ENCODE measurements around the gene TFAP2A.

TFAP2A gene

DNA sequence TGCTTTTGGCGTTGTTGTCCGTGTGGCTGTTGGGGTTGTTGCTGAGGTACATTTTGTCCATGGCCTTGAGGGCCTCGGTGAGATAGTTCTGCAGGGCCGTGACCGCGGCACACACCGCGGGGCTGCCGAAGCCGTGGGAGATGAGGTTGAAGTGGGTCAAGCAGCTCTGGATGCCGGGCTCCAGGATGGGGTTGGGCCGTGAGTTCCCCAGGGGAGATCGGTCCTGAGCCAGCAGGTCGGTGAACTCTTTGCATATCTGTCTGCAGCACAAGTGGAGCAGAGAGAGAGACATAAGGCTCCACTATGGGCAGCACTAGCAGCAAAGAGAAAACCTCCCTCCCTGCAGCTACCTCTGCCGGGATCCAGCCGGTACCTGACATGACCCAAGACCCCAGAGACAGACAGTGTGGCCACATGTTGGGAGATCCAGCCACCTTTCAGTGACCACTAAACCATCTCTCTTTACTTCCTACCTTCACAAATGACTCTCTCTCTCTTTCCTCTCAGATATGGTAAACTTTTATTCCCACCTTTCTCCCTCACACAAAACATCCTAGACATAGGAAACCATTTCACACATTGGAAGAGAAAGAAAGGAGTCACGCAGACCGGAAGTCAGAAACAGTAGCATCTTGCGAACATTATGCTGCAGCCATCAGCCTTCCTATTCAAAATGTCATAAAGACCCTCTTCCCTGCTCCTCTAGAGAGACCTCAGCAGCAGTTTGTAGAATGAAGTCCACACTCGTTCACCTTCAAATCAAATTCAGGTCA, 16.2 kb downstream of the TFAP2A start:
- no peak for DNase-seq

DNA sequence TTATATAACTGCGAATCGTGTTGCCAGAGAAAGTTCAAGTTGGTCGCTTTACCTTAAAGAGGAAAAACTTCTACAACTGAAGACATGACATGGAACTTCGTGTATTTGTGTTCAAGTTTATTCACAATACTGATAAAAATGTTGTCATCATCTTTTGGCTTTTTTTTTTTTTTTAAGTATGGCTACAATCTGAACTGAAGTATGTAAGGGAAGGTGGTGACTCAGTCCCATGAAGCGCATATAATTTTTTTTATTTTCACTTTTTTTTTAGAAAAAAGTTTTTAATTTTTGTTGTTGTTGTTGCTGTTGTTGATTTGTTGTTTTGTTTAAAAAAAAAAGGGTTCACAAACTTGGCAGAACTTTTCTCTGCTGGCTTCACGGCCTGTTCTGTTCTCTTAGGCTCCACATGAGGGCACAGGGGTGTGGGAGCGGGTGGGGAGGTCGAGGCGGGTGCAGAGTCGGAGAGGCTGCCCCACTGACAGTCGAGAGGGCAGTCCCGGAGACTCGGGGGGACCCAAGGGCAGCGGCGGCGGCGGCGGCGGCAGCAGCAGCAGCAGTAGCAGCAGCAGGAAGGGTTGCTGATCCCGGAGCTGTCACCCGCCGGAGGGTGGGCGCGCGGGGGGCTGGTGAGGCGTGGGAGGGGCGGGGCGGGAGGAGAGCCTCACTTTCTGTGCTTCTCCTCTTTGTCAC, 17.0 kb downstream of the TFAP2A start:
- no peak for DNase-seq

DNA sequence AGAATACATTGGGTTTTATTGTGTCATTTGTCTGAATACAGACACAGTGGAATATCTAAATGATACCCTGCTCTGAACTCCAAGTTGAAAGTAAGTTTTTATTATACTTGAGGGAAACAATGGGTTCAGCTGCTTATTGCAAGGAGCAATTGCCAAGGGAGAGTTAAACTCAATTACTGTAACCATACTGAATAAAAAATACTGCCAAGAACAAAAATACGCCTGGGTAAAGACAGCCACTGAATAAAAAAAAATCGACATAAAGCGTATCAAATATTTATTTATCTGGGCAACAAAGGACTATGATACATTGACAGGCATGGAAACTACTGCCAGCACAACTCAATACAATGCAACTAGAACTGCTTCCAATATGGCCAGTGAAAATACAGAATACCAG, 18.1 kb downstream of the TFAP2A start:
- no peak for DNase-seq

DNA sequence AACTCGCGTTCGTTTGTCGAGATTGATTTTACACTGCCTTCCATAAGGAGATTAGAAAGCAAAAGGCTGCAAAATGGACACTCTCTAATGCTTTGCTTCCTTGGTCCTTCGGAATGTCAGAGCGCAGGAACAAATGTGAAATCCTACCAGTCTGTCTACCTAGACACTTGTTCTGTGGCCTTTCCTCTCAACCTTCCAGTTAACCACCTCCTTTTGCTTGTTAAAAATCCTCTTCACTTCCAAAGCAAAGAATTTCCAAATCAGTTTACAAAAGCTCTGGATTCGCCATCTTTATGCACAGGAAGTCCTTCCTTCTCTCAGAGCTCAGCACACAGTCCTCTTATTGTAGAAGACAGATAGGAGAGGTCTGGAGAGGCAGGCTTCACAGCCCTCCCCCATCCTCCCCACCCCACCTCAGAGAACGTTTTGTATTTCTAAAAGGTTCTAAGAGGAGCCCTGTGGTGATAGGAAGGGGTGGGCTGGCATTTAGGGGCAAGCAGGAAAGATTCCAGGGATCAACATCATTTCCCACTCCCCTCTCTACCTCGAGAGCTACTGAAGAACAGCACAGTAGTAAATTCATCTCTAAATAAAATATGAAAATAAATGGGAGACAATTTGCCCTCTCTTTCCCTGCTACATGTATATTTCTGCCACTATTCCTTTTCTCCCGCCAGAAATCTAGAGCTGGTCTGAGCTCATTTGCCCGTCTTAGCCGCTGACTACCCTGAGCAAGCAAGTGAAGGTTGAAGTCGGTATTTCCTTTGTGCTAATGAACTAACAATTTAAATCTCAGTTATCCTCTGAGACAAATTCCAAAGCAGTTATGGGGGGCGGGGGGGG, 18.9 kb downstream of the TFAP2A start:
- DNase-seq = no peak

DNA sequence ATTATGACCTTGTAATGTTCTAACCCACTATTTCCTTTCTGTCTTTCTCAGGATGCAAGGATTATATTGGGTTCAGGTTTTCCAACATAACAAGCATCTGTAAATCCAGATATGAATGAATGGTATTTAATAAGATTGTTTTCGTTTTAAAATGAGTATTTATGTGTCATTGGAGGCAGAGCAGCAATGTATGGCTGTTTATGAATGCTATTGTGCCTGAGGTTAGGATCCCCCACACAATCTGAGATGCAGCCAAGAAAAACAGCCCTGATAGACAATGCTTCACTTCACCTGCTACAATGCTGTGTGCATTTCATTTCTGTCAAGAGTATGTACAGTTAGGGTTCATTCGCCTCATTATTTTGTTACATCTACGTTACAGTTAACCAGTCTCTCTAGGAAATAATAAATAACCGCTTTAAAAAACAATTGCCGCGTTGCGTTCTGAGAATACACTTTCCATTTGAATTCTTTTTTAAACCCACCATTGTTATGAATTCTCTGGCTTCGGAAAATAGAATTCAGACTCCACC, 19.6 kb downstream of the TFAP2A start:
- no peak for DNase-seq

DNA sequence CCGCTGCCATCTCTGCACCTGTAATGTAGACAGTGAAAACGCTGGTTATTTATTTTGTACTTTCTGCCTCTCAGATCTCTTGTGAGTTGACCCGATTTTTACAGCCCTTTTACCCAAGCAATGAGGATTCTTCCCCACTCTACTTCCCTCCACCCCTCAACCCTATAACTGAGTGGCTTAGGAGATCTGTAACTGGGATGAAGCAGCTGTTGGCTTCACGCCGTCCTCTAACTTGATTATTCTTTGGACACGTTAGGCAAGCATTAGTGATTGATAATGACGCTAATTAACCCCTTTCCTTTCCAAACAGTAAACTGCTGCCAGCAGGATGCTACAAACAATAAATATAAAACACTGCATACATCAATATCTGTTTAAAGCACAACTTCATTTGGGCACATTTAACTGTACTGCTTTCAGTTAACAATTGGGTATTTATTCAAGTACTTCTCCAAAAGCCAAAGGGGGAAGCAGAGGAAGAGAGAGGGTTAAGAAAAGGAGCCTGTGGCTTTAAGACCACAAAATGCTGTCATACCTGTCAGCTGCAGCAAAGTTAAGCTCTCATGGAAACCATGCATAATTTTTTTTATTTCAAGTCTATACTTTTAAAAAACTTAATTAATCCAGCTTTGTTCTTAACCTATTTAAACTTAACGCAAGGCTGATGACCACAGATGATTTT, 21.2 kb downstream of the TFAP2A start:
- no peak for DNase-seq

DNA sequence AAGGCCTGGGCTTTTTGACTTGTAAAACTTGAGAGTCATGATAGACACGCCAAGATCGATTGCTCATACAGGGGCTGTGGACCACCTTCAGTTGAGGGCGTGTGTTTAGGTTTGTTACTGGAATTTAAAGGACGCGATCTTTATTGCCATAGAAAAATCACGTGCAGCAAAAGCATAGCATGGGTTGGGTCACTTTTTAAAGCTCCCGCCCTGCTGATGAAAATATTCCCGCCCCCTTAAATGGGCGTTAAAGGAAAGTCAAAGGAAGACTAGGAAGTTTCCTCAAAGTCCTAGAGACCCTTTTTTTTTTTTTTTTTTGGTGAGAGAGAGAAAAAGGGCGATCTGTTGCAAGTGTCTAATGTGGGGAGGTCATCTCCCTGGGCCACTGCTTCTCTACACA, 23.1 kb downstream of the TFAP2A start:
- DNase-seq = no peak

DNA sequence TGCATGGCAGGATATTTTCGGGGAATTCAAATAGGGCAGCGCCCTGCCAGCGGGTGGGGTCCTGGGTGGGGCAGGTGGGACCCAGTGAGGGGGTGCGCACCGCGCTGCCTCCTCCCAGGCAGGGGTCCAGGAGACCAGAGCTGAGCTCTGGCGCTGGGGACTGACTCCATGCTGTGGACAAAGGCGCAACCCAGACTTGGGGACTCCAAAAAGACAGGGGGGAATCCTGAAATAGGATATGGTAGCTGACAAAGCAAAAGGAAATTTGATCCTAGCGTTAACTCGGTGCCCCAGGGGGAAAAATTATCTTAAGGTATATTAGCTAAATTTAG, 23.6 kb downstream of the TFAP2A start:
- DNase-seq = no peak

DNA sequence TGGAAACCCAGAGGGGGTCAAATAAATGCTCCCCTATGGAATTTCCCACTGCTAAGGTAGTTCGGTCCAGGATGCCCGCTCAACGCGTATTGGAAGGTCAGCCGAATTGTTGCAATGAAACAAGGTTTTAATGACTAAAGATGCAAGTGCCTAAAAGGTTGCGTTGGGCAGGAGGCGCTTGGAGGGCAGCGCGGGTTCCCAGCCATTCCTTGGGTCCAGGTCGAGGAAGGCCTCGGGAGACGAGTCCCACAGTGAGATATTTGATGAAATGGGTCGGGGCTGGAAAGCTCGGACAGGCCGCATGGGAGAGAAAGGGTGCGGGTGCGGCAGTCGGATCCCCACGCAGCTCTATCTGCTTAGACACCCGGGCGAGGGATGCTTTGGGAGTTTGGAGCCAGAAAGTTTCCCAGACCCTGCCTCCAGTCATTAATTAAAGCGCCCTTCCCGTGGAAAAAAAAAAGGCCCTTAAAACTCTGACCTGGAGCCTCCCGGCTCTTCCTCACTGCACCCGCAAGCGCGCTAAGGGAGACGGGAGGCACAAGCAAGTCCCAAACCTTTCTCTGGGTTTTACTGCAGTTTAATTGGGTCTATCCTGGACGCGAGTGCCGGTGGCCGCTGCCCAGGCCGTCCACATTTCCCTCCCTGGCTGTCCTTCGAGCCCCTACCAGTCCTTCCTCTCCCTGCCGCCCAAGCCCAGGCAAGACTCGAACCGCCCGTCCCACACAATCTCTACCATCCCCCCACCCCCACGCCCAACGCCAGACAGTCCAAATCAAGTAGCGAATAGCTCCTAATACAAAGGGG, 24.2 kb downstream of the TFAP2A start:
- DNase-seq = no peak

DNA sequence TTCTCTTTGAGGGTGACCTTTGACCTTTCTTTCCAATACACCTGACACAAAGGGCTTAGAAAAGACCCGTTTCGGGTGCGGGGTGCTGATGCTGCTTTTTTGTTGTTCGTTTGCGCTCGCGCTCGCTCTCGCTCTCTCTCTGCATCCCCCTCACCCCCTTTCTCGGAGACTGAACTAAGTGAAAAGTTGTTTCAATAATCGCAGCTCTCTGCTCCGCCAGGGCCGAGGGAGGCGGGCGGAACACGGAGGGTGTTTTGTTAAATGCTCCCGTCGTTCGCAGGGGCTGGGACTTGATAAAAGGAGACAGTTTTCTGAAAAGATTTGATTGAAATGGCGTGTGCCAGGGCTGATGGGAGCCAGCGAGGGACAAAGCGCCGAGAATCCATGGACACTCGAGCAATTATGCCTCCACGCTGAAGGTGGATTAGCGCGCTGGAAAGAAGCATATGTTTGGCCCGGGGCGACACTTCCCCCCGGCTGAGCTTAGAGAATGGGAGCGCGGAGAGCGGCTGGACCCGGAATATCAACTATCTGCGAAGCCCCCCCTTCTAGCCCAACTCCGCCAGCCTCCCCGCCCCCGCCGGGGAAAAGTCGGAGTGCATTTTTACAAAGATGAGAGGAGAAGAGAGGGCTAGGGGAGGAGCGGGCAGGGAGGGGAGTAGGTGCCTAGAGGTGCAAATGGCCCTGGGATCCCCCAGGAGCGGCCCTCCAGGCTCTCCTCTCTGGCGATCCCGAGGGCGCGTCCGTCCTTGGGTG, 25.0 kb downstream of the TFAP2A start:
- DNase-seq = no peak

DNA sequence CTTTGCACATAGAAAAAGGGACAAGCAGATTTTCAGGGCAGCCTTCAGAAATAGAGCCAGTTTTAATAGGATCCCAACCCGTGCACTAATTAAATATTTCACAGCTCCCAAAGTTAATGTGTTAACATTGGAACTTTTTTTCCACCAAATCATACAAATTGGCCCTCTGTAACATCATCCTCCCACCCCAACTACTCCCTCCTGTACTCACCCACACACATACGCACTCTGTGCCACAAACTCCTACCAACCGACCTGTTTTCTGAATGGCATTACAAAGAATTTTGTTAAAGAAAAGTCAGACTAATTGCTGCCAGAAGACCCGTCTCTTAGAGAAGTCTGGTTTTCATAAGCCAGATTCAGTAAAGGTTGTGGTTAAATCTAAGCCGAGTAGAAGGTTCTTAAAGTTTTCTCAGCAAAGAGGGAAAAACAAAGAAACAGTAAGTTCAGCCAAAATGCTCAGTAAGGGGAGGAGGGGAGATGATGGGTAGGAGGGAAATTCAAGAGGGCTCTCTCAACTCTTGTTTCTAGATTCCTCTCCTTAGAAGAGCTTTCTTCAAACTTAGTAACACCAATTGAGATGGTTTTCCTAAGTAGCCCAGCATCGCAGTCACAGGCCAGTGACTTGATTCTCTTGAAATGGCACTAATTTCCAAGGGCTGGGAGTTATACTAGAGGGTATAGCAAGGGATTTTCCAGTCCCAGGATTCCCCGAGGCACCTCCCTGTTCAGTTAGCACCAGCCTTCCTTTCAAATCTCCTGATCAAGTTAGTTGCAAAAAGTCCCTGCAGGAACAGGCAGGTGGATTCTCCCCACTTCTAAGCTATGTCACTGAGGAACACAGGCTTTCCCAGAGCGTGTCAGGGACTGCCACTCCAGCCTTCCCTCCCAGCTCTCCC, 27.9 kb downstream of the TFAP2A start:
- no peak for DNase-seq

DNA sequence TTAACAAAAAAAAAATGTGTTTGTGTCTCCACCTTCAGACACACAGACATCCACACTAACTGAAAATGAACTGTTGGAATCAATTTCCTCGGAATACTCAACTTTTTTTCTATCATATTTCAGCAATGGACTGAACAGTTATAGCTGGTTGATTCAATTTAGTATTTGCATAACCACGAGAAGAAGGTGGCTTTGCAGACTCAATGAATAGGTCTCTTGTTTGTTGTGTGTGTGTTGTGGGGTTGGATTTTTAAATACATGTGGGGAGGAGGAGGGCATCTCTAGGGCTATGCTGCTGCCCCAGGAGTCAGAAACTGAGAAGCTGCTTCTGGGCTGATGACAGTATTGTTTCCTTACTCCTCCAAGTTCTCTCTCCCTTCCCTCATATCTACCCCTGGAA, 28.7 kb downstream of the TFAP2A start:
- no peak for DNase-seq

DNA sequence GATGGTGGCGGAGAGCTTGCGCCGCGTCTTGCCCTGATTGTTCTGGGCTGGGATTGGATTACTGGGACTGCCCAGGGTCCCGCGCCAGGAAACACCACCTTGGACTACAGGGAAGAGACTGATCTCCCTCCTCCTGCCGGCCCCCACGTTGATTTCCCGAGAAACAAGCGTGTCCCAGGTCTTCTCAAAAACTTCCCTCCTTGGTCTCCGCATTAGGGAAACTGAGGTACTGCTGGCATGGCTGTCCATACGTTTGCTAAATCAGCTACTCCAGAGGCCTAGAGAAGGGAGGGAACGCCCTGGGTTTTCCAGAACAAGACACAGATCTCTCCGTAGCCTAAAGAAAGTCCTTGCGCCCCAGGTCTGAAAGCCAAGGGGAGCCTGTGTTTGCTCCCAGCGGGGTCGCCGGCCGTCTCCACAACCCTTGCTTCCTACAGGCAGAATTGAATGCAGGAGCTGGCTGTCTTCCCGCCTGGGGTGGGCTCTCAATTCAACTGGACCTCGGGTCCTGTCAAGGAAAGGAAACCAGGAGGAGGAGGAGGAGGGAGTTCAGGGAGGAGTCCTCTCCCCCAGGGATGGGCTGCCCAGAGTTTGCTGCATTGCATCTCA, 29.2 kb downstream of the TFAP2A start:
- DNase-seq = no peak

DNA sequence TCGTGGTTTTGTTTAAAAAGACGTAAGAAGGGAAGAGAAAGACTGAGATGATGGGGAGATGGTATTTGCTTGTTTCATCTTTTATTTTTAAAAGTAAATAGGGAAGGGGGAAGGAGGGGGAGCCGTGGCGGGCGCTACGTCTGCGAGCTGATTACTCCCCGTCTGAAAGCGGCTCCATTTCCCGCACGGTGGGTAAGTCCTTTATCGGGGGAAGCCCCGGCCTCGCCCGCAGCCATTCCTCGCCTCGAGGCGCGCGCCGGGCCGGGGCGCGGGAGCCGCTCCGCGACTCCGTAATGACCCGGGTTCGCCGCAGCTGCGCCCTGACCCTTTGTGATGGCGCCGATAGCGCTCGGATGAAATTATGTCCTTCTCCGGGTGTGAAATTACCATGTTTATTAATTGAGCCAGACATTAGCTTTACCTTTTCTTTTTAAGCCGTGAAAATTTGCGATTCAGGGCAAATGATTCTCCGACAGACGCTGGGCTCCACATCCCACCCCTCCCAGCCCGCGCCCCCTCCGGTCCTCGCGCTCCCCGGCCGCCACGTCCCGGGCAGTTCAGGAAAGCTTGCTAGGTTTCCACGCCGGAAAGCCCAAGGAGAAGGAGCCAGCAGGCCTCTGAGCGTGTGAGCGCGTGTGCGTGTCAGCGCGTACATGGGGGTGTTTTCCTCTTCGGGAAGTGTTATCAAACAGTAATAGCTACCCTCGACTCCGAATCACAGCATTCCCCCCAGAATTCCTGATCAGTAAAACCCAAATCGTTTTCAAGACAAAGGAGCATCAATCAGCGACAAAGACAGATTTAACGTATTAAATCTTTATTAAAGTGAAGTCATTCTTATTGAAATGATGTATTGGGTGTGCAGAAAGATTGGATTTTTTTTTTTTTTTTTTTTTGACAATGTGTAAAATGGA, 30.0 kb downstream of the TFAP2A start:
- no peak for DNase-seq

DNA sequence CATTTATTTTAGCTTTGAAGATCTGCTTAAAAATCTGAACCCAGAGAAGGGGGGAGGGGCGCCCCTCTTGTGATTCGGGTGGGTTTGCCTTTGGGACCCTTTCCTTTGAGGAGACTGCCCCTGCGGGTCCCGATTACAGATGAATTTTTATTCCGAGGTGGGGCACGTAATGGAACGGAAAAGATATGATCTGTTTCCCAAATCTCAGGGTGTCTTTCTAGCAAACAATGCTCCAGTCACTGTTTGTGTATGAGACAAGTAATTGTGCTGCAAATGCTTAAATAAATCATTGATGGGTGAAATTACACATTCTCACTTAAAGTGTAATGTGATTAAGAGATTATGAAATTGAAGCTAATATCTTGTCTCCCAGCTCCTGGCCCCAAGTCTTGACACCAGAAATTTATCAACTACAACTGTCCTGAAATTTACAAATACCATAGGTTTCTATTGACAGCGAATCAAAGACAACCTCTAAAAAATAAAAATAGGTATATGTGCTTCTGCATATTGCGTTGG, 30.7 kb downstream of the TFAP2A start:
- DNase-seq = no peak

DNA sequence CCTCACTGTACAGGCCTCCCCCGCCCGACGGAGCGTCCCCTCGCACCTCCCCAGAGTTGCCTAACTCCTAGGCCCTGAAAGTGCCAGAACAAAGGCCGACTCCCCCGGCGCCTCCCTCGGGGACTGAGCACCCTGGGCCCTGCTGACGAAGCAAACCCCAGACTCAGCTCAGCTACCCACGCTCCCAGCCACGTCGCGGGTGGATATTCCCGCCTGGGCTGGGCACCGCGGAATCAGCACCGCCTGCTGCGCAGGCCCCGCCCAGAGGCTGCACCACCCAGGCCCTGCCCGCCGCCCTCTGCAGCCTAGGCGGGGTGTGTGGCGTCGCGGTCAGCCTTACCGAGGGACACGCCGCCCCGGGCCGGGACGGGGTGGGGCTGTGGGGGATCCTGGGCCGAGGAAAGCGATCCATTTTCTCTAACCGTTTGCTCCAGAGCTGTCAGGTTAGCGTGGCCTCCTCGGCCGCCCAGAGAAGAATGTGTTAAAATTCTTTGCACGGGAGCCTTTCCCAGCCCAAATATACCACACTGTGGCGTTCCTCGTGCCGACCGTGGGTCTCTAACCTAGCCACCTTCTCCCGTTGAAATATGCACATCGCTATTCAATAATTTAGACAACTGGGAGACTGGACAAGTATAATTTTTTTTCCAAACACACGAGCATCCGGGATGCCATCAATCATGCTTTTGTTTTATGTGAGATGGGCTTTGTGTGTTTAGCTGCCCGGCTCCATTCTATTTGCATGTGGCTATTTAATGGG, 31.4 kb downstream of the TFAP2A start:
- no peak for DNase-seq

DNA sequence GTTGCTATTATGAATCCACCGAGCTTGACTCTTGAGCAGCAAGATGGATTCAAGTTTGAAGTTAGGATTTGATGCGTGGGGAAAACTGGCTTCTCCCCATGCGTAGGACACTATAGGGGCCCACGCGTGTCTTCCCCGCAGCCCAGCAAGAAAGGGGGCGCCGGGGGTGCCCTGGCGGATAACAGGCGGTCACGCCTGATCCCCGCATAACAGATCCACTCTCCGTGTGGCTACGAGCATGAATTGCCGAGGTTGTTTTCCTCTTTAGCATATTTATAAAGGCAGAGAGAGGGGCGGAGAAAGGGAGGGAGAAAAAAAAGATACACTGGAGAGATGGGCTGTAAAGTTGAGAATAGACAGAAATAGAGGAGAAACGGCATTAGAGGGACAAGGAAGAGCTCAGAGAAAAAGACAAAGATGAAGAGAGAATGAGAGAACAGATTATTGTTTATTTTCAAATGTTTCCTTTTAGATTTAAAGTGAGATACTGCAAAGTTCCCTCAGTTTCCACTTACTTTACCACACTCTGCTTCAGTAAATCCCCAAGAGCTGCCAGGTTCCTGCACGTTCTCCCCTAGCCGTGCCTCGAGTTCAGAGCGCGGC, 32.0 kb downstream of the TFAP2A start:
- no peak for DNase-seq

All from left hindlimb (tissue), 1 donor.